ENCODE measurements around the gene PIK3IP1.

Gene PIK3IP1

DNA sequence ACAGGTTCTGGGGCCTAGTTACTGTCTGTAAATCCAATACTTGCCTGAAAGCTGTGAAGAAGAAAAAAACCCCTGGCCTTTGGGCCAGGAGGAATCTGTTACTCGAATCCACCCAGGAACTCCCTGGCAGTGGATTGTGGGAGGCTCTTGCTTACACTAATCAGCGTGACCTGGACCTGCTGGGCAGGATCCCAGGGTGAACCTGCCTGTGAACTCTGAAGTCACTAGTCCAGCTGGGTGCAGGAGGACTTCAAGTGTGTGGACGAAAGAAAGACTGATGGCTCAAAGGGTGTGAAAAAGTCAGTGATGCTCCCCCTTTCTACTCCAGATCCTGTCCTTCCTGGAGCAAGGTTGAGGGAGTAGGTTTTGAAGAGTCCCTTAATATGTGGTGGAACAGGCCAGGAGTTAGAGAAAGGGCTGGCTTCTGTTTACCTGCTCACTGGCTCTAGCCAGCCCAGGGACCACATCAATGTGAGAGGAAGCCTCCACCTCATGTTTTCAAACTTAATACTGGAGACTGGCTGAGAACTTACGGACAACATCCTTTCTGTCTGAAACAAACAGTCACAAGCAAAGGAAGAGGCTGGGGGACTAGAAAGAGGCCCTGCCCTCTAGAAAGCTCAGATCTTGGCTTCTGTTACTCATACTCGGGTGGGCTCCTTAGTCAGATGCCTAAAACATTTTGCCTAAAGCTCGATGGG lies 13.5 kb downstream of the PIK3IP1 start:
- no peak for DNase-seq (ENCODE audit: low read depth in 2 of 2)

DNA sequence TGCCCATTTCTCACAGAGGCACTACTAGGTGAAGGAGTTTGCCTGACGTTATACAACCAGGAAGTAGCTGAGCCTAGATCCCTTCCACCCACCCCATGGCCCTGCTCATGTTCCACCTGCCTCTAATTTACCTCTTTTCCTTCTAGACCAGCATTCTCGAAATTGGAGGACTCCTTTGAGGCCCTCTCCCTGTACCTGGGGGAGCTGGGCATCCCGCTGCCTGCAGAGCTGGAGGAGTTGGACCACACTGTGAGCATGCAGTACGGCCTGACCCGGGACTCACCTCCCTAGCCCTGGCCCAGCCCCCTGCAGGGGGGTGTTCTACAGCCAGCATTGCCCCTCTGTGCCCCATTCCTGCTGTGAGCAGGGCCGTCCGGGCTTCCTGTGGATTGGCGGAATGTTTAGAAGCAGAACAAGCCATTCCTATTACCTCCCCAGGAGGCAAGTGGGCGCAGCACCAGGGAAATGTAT lies 14.1 kb downstream of the PIK3IP1 start:
- no peak for DNase-seq (ENCODE audit: low read depth in 2 of 2)

DNA sequence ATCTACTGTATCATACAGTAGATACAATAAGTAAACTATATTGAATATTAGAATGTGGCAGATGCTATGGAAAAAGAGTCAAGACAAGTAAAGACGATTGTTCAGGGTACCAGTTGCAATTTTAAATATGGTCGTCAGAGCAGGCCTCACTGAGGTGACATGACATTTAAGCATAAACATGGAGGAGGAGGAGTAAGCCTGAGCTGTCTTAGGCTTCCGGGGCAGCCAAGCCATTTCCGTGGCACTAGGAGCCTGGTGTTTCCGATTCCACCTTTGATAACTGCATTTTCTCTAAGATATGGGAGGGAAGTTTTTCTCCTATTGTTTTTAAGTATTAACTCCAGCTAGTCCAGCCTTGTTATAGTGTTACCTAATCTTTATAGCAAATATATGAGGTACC lies 14.5 kb downstream of the PIK3IP1 start:
- DNase-seq (ENCODE audit: low read depth in 2 of 2), result no peak

DNA sequence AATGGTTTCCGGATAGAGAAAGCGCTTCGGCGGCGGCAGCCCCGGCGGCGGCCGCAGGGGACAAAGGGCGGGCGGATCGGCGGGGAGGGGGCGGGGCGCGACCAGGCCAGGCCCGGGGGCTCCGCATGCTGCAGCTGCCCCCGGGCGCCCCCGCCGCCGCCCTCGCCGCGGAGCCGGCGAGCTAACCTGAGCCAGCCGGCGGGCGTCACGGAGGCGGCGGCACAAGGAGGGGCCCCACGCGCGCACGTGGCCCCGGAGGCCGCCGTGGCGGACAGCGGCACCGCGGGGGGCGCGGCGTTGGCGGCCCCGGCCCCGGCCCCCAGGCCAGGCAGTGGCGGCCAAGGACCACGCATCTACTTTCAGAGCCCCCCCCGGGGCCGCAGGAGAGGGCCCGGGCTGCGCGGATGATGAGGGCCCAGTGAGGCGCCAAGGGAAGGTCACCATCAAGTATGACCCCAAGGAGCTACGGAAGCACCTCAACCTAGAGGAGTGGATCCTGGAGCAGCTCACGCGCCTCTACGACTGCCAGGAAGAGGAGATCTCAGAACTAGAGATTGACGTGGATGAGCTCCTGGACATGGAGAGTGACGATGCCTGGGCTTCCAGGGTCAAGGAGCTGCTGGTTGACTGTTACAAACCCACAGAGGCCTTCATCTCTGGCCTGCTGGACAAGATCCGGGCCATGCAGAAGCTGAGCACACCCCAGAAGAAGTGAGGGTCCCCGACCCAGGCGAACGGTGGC lies 15.7 kb downstream of the PIK3IP1 start:
- DNase-seq (ENCODE audit: low read depth in 2 of 2), result no peak

DNA sequence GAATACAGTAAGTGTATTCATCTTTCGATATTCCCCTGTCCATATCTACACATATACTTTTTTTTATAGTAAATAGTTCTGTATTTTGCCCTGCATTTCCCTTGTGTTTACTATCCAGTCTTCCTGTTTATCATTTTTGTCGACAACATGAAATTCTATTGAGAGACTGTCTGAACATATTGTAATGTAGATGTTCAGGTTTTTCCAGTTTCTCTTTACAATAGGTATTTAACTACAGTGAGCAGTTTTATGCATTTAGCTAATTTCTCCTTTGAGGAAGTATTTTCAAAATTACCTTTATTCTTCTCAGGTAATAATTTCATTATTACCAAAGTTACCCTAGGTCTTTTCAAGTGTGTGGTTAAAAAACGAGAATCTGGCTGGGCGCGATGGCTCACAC lies 16.7 kb downstream of the PIK3IP1 start:
- DNase-seq (ENCODE audit: low read depth in 2 of 2), result no peak

DNA sequence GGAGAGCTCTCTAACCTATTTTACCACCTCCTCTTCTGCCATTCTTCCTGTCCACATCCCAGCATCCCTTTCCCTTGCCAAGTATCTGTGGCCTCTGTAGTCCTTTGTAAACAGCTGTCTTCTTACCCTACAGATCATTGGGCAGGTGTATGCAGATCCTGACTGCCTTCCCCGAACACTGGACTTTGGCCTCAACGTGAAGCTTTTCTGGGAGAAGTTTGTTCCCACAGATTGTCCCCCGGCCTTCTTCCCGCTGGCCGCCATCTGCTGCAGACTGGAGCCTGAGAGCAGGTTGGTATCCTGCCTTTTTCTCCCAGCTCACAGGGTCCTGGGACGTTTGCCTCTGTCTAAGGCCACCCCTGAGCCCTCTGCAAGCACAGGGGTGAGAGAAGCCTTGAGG lies 17.3 kb downstream of the PIK3IP1 start:
- DNase-seq (ENCODE audit: low read depth in 2 of 2), result no peak

DNA sequence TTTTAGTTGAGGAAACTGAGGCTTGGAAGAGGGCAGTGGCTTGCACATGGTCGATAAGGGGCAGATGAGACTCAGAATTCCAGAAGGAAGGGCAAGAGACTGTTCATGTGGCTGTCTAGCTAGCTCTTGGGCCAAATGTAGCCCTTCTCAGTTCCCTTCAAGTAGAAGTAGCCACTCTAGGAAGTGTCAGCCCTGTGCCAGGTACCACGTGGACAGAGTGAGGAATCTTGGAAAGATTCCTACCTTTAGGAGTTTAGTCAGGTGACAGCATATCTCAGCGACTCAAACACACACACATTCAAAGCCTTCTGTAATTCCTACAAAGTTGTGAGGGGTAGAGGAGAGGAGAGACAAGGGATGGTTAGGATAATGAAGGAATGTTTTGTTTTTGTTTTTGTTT lies 18.3 kb downstream of the PIK3IP1 start:
- no peak for DNase-seq (ENCODE audit: low read depth in 2 of 2)

DNA sequence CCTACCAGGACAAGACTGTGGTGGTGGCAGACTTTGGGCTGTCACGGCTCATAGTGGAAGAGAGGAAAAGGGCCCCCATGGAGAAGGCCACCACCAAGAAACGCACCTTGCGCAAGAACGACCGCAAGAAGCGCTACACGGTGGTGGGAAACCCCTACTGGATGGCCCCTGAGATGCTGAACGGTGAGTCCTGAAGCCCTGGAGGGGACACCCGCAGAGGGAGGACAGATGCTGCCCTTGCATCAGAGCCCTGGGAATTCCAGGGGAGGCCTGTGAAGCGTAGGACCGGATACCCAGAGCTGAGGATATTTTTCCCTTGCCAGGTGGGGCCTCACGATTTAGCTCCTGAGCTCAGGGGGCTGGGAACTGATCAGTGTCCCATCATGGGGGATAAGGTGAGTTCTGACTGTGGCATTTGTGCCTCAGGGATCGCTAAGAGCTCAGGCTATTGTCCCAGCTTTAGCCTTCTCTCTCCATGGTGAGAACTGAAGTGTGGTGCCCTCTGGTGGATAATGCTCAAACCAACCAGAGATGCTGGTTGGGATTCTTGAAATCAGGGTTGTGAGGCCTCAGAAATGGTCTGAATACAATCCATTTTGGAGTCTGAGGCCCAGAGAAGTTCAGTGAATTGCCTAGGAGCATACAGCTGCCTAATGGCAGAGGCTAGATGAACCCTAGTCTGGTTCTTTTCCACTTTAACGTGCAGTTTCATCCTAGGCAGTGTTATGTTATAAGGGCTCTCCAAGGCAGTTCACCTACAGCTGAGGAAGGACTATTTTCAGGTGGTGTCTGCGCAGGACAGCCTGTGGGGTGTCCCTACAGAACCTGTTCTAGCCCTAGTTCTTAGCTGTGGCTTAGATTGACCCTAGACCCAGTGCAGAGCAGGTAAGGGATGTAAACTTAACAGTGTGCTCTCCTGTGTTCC lies 19.5 kb downstream of the PIK3IP1 start:
- no peak for DNase-seq (ENCODE audit: low read depth in 2 of 2)

DNA sequence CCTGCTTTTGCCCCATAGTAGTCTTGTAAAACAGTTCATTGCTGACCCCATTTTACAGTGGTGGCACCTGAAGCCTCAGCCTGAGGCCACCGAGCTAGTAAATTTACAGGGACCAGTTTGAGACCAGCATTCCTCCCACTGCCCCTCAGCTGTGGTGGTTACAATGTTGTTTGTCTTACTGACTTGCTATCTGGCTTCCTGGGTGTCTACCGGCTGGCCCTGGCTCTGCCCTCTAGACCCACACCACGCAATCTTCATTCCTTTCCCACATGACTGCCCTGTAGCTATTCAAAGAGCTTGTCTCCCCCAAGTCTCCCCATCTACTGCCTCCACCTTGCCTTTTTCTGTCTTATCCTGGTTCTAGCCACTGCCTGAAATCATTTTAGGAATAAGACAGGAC lies 20.8 kb downstream of the PIK3IP1 start:
- no peak for DNase-seq (ENCODE audit: low read depth in 2 of 2)

DNA sequence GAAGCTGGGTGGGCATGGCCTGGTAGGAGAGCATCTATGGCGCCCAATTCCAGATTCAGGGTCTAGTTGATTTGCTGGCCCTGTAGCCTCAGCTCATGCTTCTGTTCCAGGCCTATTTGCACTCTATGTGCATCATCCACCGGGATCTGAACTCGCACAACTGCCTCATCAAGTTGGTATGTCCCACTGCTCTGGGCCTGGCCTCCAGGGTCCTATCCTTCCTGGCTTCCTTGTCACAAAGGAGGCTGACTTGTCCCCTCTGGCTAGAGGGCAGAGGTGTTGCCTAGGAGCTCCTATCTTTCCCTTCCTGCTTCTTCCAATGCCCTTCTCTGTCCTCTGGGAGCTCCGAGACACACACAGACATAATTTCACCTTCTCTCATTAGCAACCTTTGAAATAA lies 21.3 kb downstream of the PIK3IP1 start:
- DNase-seq (ENCODE audit: low read depth in 2 of 2), result no peak

DNA sequence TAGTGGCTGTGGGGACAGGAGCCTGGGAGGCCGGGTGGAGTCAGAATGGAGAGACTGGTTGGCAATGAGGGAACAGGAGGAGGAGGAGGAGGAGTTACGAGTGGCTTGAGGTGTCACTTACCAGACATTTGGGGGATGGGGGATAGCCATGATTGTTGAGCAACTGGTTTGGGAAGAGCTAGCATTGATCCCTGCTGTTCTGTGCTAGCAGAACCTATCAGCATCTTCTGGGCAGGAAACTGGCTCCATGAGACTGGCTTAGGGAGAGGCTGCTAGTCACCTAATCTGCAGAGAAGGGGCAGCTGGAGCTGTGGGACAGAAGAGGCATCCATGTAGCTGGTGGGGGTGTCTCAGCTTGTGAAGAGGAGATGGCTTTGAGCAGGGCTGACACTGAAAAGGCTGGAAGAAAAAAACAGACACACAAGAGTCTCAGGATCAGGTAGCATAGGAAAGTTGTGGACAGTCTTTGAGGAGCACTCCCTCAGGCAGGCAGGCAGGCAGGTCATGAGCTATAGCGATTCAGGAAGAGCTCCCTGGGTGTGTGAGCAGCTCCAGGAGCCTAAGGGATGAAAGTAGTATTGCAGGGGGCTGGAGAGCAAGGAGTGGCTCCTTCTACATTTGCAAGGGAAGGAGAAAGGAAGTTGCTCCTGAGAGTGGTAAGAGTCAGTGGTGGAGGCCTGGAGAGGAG lies 22.3 kb downstream of the PIK3IP1 start:
- no peak for DNase-seq (ENCODE audit: low read depth in 2 of 2)

DNA sequence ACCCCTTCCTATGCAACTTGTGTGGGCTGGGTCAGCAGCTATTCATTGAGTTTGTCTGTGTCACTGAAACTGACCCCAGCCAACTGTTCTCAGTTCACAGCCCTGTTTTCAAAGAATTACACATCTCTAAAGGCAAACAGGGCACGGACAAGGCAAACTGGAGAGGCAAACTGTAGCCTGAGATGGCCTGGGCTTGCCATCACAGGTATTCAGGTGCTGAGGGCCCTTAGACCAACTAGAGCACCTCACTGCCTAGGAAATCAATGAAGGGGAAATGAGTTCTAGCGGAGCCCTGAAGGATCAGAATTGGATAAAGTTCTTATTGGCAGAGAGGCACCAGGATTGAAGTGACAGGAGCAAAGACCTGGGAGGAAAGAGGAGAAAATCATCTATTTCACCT lies 24.0 kb downstream of the PIK3IP1 start:
- no peak for DNase-seq (ENCODE audit: low read depth in 2 of 2)

DNA sequence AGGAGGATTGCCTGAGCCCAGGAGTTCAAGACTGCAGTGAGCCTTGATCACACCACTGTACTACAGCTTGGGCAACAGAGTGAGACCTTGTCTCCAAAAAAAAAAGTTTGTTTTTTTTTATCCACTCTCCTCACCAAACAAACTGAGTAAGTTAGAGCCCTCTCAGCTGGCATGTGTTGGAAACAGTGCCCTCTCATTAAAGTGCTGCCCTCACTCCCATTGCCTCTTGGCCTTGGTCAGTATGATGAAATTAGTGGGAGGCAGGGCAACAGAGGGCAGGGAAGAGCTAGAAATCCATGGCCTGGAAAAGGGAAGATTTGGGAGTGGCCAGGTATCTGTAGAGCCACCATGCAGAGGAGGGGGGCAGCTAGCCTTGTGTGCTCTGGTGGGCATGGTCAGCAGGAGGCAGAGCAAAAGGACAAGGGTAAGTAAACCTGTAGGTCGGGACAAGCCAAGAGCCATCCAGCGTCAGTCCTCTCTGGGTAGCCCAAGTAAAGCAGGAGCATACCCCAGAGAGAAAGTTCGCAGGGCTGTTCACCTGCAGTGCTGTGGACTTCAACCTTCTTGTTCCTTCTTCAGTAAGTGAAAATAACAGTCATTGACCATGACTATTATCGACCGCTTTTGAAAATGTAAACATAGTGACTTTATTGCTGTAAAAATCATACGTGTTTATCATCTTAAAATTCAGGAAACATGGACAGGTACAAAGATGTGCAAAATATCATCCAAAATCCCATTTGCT lies 28.2 kb downstream of the PIK3IP1 start:
- no peak for DNase-seq (ENCODE audit: low read depth in 2 of 2)

DNA sequence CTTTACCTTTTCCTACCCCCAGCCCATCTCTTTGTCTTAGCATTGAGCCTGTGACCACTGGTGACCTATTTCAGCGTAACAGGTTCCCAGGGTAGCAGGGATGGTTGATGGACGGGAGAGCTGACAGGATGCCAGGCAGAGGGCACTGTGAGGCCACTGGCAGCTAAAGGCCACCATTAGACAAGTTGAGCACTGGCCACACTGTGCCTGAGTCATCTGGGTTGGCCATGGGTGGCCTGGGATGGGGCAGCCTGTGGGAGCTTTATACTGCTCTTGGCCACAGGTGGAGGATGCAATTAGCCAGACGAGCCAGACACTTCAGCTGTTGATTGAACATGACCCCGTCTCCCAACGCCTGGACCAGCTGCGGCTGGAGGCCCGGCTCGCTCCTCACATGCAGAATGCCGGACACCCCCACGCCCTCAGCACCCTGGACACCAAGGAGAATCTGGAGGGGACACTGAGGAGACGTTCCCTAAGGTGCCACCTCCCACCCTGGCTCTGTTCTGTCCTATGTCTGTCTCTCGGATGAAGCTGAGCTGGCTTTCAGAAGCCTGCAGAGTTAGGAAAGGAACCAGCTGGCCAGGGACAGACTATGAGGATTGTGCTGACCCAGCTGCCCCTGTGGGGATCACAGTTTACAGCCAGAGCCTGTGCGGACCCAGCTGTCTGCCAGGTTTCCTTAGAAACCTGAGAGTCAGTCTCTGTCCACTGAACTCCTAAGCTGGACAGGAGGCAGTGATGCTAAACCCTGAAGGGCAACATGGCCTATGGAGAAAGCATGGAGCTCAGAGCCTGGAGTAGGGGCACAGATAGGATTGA lies 29.8 kb downstream of the PIK3IP1 start:
- DNase-seq (ENCODE audit: low read depth in 2 of 2), result no peak

DNA sequence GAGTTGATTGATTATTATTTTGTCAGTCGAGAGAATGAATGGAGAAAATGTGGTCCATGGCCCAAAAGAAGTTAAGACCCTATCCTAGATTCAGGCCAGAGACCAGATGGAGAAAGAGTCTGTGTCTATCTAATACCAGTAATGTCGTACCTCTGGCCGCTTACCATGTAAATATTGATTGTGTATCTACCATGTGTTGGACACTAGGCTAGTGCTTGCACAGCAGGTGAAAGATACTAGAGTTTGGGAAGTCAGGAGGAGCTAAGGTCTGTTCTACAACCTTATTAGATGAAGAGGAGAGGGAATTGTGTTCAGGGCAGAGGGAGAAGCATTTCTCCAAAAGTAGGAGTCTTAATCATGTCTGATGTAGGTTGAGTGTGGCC lies 31.8 kb downstream of the PIK3IP1 start:
- no peak for DNase-seq (ENCODE audit: low read depth in 2 of 2)

DNA sequence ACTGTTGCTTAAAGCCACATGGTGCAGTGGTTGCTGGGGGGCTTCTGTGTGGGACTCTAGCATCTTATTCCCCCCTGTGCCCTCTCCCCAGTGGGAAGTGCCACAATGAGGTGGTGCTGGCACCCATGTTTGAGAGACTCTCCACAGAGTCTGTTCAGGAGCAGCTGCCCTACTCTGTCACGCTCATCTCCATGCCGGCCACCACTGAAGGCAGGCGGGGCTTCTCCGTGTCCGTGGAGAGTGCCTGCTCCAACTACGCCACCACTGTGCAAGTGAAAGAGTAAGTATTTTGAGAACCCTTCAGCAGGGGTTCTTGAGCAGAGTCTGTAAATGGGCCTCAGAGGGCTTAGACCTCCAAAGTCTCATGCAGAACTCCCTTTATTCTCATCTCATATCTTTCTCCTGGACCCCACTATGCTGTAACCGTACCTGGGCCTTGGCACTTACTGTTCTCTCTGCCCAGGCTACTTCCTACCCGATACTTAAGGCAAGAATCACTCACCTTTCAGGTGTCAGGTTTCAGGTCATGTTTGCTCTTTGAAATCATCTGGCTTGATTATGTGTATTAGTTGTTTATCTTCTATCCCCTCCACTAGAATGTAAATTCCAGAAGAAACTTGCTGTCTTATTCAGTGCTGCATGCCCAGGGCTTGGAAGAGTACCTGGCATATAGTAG lies 32.4 kb downstream of the PIK3IP1 start:
- DNase-seq (ENCODE audit: low read depth in 2 of 2), result no peak

DNA sequence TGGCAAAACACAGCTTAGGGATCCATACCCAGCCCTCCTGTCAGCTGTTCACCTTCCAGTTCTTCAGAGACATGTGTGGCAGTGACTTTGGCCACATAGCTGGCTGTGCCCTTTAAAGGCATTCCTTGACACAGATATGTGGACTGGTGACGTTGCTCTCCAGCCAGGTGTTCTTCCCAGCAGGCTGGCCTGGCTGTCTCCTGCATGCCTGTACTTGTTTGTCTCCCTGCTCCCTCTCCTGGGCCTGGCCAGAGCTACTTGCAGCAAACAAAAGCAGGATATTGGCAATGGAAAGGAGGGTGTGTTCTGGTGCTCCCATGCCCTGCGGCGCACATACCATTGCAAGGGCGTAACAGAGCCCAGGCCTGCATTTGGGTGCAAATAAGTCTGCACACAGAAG lies 38.3 kb downstream of the PIK3IP1 start:
- no peak for DNase-seq (ENCODE audit: low read depth in 2 of 2)

DNA sequence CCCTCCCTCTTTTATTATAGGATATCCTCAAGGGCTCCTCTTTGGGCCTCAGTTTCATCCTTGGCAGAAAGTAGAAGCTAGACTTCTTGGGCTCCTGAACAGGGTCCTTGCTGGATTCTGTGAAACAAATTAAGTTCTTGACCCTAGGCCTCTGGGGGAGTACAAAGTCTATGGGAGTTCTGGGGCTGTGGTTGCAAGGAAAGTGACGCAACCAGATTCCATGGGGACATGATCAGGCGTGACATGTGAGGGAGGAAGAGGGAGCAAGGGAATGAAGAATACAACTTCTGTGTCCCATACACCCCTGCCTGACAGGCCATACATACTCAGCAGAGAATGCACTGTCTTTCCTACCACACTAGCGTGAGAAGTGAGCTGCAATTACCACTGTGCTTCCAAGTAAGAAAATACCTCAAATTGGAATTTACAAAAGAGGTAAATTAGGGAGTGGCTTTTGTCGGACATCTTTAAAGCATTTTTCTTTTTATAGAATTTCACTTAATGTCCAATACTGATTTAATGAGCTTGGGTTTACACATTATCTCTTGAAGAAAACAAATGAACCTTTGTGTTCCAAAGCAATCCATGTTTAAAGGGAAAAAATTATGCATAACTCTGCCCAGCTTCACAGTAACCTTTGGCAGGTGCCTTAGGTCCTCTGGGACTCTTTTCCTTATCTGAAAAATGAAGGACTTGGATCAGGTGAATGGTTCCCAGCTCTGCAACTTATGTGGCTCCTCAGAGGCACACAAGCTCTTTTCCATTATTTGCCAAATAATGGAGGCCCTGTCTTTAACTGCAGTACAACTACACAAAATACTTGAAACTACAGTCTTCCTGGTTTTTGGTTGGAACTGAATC lies 41.3 kb downstream of the PIK3IP1 start:
- no peak for DNase-seq (ENCODE audit: low read depth in 2 of 2)

Data from stimulated activated CD4-positive, alpha-beta T cell treated with anti-CD3 and anti-CD28 coated beads, Interleukin-4, amount 100 ng/mL, for 48 hours (primary cell).